HG02938 (cell line): ENCODE results near the gene VMP1.
"Not testable (repeated sequence)": the region's sequence is repeated elsewhere in the genome, so short reads cannot be mapped to it uniquely, and the experiment has no call there.

Source experiments
- ATAC-seq: cut with Tn5 transposase; IDR thresholded peaks from one replicate; pipeline ENCODE4 v1.9.1; 2021; ENCODE audit warnings: mild to moderate bottlenecking, moderate library complexity; ENCODE audit not compliant: unreplicated experiment

Gene VMP1

GRCh38 chr17:59838052-59838916 is 130.8 kb downstream of the VMP1 start:
- no peak for ATAC-seq

DNA sequence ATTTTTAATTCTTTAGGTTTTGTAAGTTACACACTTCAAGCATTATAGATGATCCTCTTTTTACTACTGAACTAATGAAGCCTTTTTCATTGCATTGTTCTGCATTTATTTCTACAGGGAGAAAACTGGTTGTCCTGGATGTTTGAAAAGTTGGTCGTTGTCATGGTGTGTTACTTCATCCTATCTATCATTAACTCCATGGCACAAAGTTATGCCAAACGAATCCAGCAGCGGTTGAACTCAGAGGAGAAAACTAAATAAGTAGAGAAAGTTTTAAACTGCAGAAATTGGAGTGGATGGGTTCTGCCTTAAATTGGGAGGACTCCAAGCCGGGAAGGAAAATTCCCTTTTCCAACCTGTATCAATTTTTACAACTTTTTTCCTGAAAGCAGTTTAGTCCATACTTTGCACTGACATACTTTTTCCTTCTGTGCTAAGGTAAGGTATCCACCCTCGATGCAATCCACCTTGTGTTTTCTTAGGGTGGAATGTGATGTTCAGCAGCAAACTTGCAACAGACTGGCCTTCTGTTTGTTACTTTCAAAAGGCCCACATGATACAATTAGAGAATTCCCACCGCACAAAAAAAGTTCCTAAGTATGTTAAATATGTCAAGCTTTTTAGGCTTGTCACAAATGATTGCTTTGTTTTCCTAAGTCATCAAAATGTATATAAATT is 132.3 kb downstream of the VMP1 start:
- ATAC-seq, result no peak

- no peak for ATAC-seq
These were observed 133.1 kb downstream of the VMP1 start for GRCh38 chr17:59840329-59841090.

DNA sequence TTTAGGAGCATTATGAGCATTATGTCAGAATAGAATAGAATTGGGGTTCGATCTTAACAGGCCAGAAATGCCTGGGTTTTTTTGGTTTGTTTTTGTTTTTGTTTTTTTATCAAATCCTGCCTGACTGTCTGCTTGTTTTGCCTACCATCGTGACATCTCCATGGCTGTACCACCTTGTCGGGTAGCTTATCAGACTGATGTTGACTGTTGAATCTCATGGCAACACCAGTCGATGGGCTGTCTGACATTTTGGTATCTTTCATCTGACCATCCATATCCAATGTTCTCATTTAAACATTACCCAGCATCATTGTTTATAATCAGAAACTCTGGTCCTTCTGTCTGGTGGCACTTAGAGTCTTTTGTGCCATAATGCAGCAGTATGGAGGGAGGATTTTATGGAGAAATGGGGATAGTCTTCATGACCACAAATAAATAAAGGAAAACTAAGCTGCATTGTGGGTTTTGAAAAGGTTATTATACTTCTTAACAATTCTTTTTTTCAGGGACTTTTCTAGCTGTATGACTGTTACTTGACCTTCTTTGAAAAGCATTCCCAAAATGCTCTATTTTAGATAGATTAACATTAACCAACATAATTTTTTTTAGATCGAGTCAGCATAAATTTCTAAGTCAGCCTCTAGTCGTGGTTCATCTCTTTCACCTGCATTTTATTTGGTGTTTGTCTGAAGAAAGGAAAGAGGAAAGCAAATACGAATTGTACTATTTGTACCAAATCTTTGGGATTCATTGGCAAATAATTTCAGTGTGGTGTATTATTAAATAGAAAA is 133.8 kb downstream of the VMP1 start:
- ATAC-seq, result not testable (repeated sequence)

- ATAC-seq, result not testable (repeated sequence)
These were observed 134.4 kb downstream of the VMP1 start for GRCh38 chr17:59841882-59842263.

DNA sequence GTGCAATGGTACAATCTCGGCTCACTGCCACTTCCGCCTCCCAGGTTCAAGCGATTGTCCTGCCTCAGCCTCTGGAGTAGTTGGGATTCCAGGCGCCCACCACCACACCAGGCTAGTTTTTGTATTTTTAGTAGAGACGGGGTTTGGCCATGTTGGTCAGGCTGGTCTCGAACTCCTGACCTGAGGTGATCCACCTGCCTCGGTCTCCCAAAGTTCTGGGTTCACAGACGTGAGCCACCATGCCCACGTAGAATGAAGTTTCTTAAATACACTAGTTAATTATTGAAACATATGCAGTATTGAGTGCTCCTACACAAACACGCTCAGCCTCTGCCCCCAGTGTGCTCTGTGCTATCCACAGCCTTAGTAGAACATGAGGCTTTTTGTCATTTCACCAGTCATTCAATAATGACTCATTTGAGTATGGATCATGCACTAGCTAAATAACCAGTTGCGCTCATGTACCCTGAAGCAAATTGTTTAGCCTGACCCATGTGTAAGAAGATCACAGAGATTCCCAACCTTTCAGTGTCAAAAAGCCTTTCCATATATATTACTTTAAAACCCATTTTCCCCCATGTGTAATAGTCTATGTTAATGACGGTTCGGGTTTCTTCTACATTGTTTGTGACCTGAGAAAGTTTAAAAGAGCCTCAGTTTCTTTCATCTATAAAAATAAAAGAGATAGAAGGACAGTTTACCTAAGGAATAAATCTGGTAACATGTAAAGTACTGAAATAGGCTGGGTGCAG is 135.6 kb downstream of the VMP1 start:
- ATAC-seq, result peak; percentile 54

DNA sequence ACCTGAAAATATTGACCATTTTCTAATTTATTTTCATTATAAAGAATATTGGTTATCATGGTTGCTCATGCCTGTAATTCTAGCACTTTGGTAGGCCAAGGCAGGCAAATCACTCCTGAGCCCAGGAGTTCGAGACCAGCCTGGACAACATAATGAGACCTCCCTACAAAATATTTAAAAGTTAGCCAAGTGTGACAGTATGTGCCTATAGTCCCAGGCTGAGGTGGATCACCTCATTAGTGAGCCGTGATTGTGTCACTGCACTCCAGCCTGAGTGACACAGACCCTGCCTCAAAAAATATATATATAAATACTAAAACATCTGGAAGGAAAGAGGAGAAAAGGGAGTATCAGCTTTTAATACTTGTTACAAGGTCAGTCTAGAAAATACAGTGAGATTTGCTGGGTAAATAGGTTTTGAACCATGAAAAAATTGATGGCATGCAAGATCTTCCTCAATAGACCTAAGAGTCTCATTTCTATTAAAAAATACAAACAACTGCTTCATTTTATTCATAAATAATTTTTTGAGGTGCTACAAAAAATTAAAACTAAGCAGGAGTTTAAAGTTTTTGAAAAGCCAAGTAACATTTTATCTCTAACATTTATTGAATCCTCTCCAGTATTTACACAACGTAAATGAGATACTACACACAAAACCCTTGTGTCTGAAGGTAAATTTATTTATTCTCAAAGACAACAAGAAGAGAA is 137.6 kb downstream of the VMP1 start:
- no peak for ATAC-seq

GRCh38 chr17:59845595-59846393 is 138.3 kb downstream of the VMP1 start:
- ATAC-seq, result no peak

DNA sequence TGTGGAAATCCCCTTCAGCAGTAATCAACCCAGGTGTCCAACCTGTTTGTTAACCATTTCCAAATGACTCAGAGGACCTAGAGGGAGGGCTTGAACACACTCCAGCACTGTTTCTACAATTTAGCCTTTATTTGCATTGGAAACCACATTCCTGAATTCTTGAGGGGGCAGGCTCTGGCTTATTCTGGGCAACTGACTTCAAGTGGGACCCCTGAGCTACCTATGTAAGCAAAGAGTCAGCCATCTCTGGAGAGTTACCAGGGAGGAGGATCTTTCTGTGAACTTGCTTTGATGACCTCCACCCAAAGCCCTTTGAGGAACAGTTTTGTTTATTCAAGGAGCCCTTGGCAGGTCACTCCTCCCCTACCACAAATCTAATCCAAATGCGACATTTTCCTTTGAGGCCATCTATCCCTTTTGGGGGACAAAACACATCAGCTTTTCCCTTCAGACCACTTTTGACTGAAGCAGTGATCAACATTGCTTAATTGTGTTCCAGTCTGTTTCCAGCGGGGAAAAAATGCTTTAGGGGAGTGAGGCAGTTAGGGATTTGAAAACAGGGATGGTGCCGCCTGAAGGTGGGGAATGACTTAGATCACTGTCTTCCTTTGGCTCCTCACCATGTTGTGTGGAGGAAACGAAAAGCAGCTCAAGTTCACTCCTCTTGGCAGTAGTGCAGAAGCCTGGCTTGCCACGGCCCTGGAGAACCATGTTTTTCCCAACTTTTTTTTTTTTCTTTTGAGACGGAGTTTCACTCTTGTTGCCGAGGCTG is 139.1 kb downstream of the VMP1 start:
- peak; percentile 44 for ATAC-seq

DNA sequence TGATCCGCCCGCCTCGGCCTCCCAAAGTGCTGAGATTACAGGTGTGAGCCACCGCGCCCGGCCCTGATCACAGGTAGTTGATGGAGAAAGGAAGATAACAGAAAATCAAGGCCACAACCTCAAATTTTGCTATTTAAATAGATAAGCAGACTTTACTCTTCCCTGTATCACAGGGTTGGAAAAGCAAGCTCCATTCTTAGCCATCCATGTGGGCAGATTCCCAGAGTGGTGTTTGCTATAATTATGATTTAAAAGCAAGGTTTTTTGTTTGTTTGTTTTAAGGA is 140.9 kb downstream of the VMP1 start:
- ATAC-seq, result no peak

DNA sequence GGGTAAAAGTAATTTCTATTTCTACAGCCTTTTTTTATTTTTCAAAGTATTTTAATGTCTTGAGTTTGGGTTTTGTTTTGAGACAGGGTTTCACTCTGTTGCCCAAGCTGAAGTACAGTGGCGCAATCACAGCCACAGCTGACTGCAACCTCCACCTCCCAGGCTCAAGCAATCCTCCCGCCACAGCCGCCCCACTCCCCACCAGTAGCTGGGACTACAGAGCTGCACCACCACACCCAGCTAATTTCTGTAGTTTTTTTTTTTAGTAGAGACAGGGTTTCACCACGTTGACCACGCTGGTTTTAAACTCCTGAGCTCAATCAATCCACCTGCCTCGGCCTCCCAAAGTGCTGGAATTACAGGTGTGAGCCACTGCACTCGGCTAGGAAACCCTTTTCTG is 141.3 kb downstream of the VMP1 start:
- peak; percentile 34 for ATAC-seq

DNA sequence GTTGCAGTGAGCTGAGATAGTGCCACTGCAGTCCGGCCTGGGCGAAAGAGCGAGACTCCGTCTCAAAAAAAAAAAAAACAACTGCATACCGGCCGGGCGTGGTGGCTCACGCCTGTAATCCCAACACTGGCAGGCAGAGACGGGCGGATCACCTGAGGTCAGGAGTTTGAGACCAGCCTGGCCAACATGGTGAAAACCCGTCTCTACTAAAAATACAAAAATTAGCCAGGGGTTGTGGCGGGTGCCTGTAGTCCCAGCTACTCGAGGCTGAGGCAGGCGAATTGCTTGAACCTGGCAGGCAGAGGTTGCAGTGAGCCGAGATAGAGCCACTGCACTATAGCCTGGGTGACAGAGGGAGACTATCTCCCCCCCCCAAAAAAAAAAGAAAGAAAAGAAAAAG is 142.9 kb downstream of the VMP1 start:
- ATAC-seq, result not testable (repeated sequence)

DNA sequence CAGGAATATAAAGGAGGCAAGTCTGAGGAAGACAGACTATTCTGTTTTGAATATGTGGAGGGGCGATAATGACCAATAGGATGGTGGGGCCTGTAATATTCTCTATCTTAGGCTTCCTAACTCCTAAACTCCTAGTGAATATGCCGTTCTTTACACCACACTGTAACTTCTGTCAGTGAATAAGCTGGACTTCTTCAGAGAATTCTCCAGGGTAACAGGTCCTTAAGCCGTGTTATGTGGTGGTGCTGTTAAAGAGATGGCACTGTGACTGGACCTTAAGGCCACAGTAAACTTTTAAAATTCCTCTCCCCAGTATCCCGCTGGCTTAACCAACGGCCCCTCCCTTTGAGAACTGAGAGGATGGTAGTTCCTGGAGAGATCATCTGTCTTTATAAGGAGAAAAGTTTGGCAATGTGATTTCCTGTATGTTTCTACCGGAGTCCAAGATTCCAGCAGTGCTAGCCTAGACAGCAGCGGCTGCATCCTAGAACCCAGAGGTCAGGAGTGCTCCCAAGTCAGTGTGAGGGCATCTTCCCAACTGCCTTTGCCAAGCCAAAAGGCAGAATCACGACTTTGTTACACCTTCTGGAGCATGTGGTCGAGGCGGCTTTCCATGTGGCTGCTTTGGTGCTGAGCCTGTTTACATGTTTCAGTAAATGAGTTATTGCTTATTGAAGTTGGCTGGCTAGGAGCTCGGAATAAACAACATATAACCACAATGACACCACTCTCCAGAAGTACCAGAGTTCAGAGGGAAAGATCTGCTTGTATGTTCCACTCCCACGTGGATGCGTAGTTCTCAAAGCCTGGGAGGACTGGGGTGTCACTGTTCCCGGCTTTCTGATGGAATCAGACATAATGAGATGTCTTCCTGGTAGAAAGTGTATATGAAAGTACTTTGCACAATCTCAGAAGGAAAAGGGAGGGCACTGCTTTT is 144.3 kb downstream of the VMP1 start:
- no peak for ATAC-seq

DNA sequence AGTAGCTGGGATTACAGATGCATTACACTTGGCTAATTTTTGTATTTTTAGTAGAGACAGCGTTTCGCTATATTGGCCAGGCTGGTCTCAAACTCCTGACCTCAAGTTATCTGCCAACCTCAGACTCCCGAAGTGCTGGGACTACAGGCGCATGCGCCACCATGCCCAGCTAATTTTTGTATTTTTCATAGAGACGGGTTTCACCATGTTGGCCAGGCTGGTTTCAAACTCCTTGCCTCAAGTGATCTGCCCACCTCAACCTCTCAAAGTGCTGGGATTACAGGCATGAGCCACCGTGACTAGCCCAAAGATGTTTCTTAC is 145.4 kb downstream of the VMP1 start:
- ATAC-seq, result not testable (repeated sequence)

- peak; percentile 68 for ATAC-seq
These were observed 145.9 kb downstream of the VMP1 start for GRCh38 chr17:59853168-59853918.

GRCh38 chr17:59853919-59854729 is 146.7 kb downstream of the VMP1 start:
- not testable (repeated sequence) for ATAC-seq
